HCT116 (cell line): ENCODE data around the gene TRAPPC4. TPM values are rescaled to one million over a fixed set of nuclear protein-coding genes. Genes with fewer than 3 reads are reported as not detected.

Experiments used
- ATAC-seq: fragments of 200-7000 bp; cut with Tn5 transposase; 2 replicates; pipeline ENCODE4 v1.9.1; 2020; ENCODE audit warnings: mild to moderate bottlenecking, moderate library complexity
- BruUV-seq: library from RNA; stranded (reverse); fragments of 400-500 nt; replicated peaks from 2 replicates; lab custom pipeline; 2021; lab: Mats Ljungman, UMichigan
- CTCF ChIA-PET: fragments of 300-600 bp; sonication (Branson Sonifier 250); formaldehyde crosslinking; loops from one replicate; lab custom pipeline; 2021; ENCODE audit warnings: antibody characterized with exemption; lab: Charles Lee
- POLR2A ChIA-PET: fragments of 300-600, 350-600 bp; sonication (Branson Sonifier 250); formaldehyde crosslinking; loops from one replicate; lab custom pipeline; 2021; ENCODE audit warnings: antibody characterized with exemption; lab: Charles Lee
- RAD21 ChIA-PET, 2 experiments: fragments of 300-600 bp; sonication (Branson Sonifier 250); formaldehyde crosslinking; loops; one replicate each; lab custom pipeline; 2023; ENCODE audit warnings: low total read pairs in 2 of 2; ENCODE audit not compliant: uncharacterized antibody in 2 of 2, unreplicated experiment in 2 of 2, low non-redundant PET in 1 of 2; lab: Charles Lee
- DNase-seq: peaks from one replicate; pipeline ENCODE4 v3.0.0-alpha.2; 2010; ENCODE audit warnings: low read depth, low spot score
- H2AFZ ChIP-seq: fragments of 200-600 bp; shearing (Covaris generic), sonication (generic); 2 replicates; pipeline ENCODE4 v1.6.1; 2017; ENCODE audit warnings: low read depth, mixed run types, mixed read lengths, antibody characterized with exemption, low read length; ENCODE audit not compliant: poor library complexity, severe bottlenecking
- H3K27ac ChIP-seq: 2 replicates; pipeline ENCODE4 v1.5.1; 2012; ENCODE audit warnings: low read depth, low read length
- H3K27me3 ChIP-seq: fragments of 200-600 bp; sonication (generic); 2 replicates; pipeline ENCODE4 v1.6.1; 2016; ENCODE audit warnings: mixed run types, low read length, mixed read lengths; ENCODE audit not compliant: insufficient read depth
- H3K36me3 ChIP-seq, 2 experiments: fragments of 200-500 bp in 1 of 2; fragments of 200-600 bp in 1 of 2; sonication (Bioruptor generic) in 1 of 2; sonication (generic) in 1 of 2; 2 replicates each; pipeline versions ENCODE4 v1.5.1 to v1.6.1; 2014 to 2016; ENCODE audit warnings: low read length in 2 of 2, inconsistent platforms in 1 of 2, mixed read lengths in 1 of 2, mixed run types in 1 of 2; ENCODE audit not compliant: insufficient read depth in 2 of 2, control insufficient read depth in 1 of 2
- H3K4me1 ChIP-seq, 2 experiments: fragments of 200-600 bp in 1 of 2; sonication (generic) in 1 of 2; 2 replicates each; pipeline versions ENCODE4 v1.5.1 to v1.6.1; 2012 to 2017; ENCODE audit warnings: low read length in 2 of 2, inconsistent platforms in 1 of 2, mild to moderate bottlenecking in 1 of 2, mixed read lengths in 1 of 2, mixed run types in 1 of 2, moderate library complexity in 1 of 2; ENCODE audit not compliant: insufficient read depth in 2 of 2, control insufficient read depth in 1 of 2
- H3K4me2 ChIP-seq: fragments of 200-600 bp; sonication (generic); 2 replicates; pipeline ENCODE4 v1.6.1; 2017; ENCODE audit warnings: mixed run types, low read length, mixed read lengths
- H3K4me3 ChIP-seq, 2 experiments: fragments of 200-600 bp in 1 of 2; sonication (generic) in 1 of 2; replicated peaks in 1 of 2; 2 replicates each; pipeline ENCODE4 v1.5.1; 2011 to 2016; ENCODE audit warnings: low read length in 2 of 2, control low read depth in 1 of 2, low read depth in 1 of 2, mild to moderate bottlenecking in 1 of 2, mixed read lengths in 1 of 2, mixed run types in 1 of 2
- H3K79me2 ChIP-seq: fragments of 200-600 bp; sonication (generic); 2 replicates; pipeline ENCODE4 v1.6.1; 2017; ENCODE audit warnings: mild to moderate bottlenecking, mixed run types, low read length, moderate library complexity, mixed read lengths; ENCODE audit not compliant: insufficient read depth
- H3K9ac ChIP-seq: fragments of 200-600 bp; sonication (generic); 2 replicates; pipeline ENCODE4 v1.6.1; 2016; ENCODE audit warnings: low read length, mixed read lengths
- H3K9me2 ChIP-seq: fragments of 200-600 bp; sonication (generic), shearing (Covaris generic); 2 replicates; pipeline ENCODE4 v1.6.1; 2017; ENCODE audit warnings: mixed run types, mild to moderate bottlenecking, moderate library complexity; ENCODE audit not compliant: insufficient read depth
- H3K9me3 ChIP-seq, 2 experiments: fragments of 200-500 bp in 1 of 2; fragments of 200-600 bp in 1 of 2; sonication (Bioruptor generic) in 1 of 2; sonication (generic) in 1 of 2; 2 replicates each; pipeline ENCODE4 v1.6.1; 2014 to 2017; ENCODE audit warnings: low read length in 2 of 2, mixed read lengths in 2 of 2, inconsistent platforms in 1 of 2, low read depth in 1 of 2, mild to moderate bottlenecking in 1 of 2, mixed run types in 1 of 2, moderate library complexity in 1 of 2; ENCODE audit not compliant: control insufficient read depth in 1 of 2, insufficient read depth in 1 of 2
- H4K20me1 ChIP-seq: fragments of 200-600 bp; sonication (generic), shearing (Covaris generic); 2 replicates; pipeline ENCODE4 v1.6.1; 2017; ENCODE audit warnings: mixed run types, mild to moderate bottlenecking, moderate library complexity; ENCODE audit not compliant: insufficient read depth
- ATF3 ChIP-seq: IDR thresholded peaks from 2 replicates; pipeline ENCODE4 v1.6.1; 2012
- CBX3 ChIP-seq: IDR thresholded peaks from 2 replicates; pipeline ENCODE4 v1.6.1; 2012; ENCODE audit warnings: low read depth
- CEBPB ChIP-seq: IDR thresholded peaks from 2 replicates; pipeline ENCODE4 v1.6.1; 2012; ENCODE audit warnings: low read depth
- EGR1 ChIP-seq: IDR thresholded peaks from 2 replicates; pipeline ENCODE4 v1.6.1; 2012; ENCODE audit warnings: low read depth
- ELF1 ChIP-seq: IDR thresholded peaks from 2 replicates; pipeline ENCODE4 v1.6.1; 2012; ENCODE audit warnings: low read depth, borderline replicate concordance
- EZH2 ChIP-seq: fragments of 200-600 bp; sonication (generic); IDR thresholded peaks from 2 replicates; pipeline ENCODE4 v1.6.1; 2017; ENCODE audit warnings: antibody characterized with exemption, mixed run types
- EZH2phosphoT487 ChIP-seq: fragments of 200-600 bp; IDR thresholded peaks from 2 replicates; pipeline ENCODE4 v1.6.1; 2018; ENCODE audit warnings: antibody characterized with exemption, borderline replicate concordance
- FOSL1 ChIP-seq: IDR thresholded peaks from 2 replicates; pipeline ENCODE4 v1.6.1; 2012; ENCODE audit warnings: low read depth
- POLR2A ChIP-seq: IDR thresholded peaks from 2 replicates; pipeline ENCODE4 v1.7.0; 2011; ENCODE audit warnings: borderline replicate concordance; ENCODE audit not compliant: insufficient read depth, insufficient read length; ENCODE audit errors: extremely low read depth
- POLR2AphosphoS5 ChIP-seq: IDR thresholded peaks from 2 replicates; pipeline ENCODE4 v1.6.1; 2011; ENCODE audit warnings: mild to moderate bottlenecking, low read depth, low read length, moderate library complexity
- REST ChIP-seq: IDR thresholded peaks from 2 replicates; pipeline ENCODE4 v1.6.1; 2012; ENCODE audit warnings: low read depth
- SIN3A ChIP-seq: IDR thresholded peaks from 2 replicates; pipeline ENCODE4 v1.6.1; 2012; ENCODE audit warnings: low read depth
- TCF7L2 ChIP-seq: IDR thresholded peaks from 2 replicates; pipeline ENCODE4 v1.7.0; 2011; ENCODE audit warnings: borderline replicate concordance, inconsistent platforms; ENCODE audit not compliant: insufficient read depth, insufficient read length; ENCODE audit errors: extremely low read depth
- YY1 ChIP-seq: IDR thresholded peaks from 2 replicates; pipeline ENCODE4 v1.6.1; 2011; ENCODE audit warnings: low read length, low read depth, moderate library complexity, mild to moderate bottlenecking; ENCODE audit not compliant: insufficient replicate concordance; ENCODE audit errors: extremely low read depth
- ZBTB33 ChIP-seq: IDR thresholded peaks from 2 replicates; pipeline ENCODE4 v1.6.1; 2011; ENCODE audit warnings: mild to moderate bottlenecking, low read length, moderate library complexity; ENCODE audit not compliant: insufficient replicate concordance; ENCODE audit errors: extremely low read depth
- ZFX ChIP-seq: fragments of 450-650 bp; IDR thresholded peaks from 2 replicates; pipeline ENCODE4 v1.6.1; 2017
- ZNF274 ChIP-seq: fragments of 200-500 bp; sonication (Bioruptor generic); IDR thresholded peaks from 2 replicates; pipeline ENCODE4 v1.6.1; 2014; ENCODE audit warnings: mild to moderate bottlenecking, low read depth, low read length, inconsistent platforms
- intact Hi-C: fragments of 100-400 bp; cut with micrococcal nuclease; formaldehyde crosslinking; loops from 2 replicates; pipeline ENCODE4 v1.10.0; 2022
- total RNA-seq: library from RNA; stranded (reverse); gene quantifications from one replicate; pipeline ENCODE4 v1.2.1, GENCODE V29; 2021; ENCODE audit not compliant: unreplicated experiment

The TRAPPC4 gene
- total RNA-seq, 1 experiment from 2014 or later, result 61.6 TPM

GRCh38 chr11:118984825-118985224, 33.7 kb upstream of the TRAPPC4 start:
- ChIA-PET RAD21 (no interaction called here), POLR2A (interaction anchor here (1.0 kb wide), 1 partner anchor 11 kb away, joined by 3 read pairs; no protein-coding TSS in a partner anchor), CTCF (no interaction called here)
- H3K9me3 ChIP-seq, result no peaks in the 10 kb centered on the region
- ATAC-seq (no peak), DNase-seq (no peak)
- no peak overlapping the region for H2AFZ ChIP-seq
- no peak for TF ChIP-seq ZNF274
- TF ChIP-seq POLR2AphosphoS5, result no peak
- no peak for TF ChIP-seq YY1
- no peak for TF ChIP-seq FOSL1
- no peak for TF ChIP-seq CBX3
- TF ChIP-seq CEBPB, result no peak
- TF ChIP-seq ELF1, result no peak
- TF ChIP-seq REST, result no peak
- no peak for TF ChIP-seq EZH2
- no peak for TF ChIP-seq ZBTB33
- TF ChIP-seq EGR1, result no peak
- TF ChIP-seq ATF3, result no peak
- TF ChIP-seq ZFX, result no peak
- TF ChIP-seq TCF7L2, result no peak
- TF ChIP-seq EZH2phosphoT487, result no peak
- no peak for TF ChIP-seq SIN3A
- no peak for TF ChIP-seq POLR2A
- no peaks in the 10 kb centered on the region for H3K79me2 ChIP-seq
- no peaks in the 10 kb centered on the region for H3K36me3 ChIP-seq
- H3K27ac ChIP-seq, result no peak overlapping the region
- no peaks in the 10 kb centered on the region for H3K27me3 ChIP-seq
- no TSS peak for BruUV-seq
- intact Hi-C loops, result no loop called here
- H4K20me1 ChIP-seq, result no peaks in the 10 kb centered on the region
- no peak overlapping the region for H3K4me3 ChIP-seq
- H3K9me2 ChIP-seq, result no peaks in the 10 kb centered on the region
- H3K4me1 ChIP-seq, result peaks cover 11 to 23% of the 10 kb centered on the region in 2 experiments
- no peak overlapping the region for H3K9ac ChIP-seq
- no peak overlapping the region for H3K4me2 ChIP-seq
